GM18909 (cell line): ENCODE measurements around the gene CYP24A1.

ENCODE experiments used
- ATAC-seq: cut with Tn5 transposase; IDR thresholded peaks from one replicate; pipeline ENCODE4 v1.9.1; 2021; ENCODE audit warnings: mild to moderate bottlenecking; ENCODE audit not compliant: unreplicated experiment, poor library complexity

Gene CYP24A1

GRCh38 chr20:54116550-54117235 is 57.1 kb downstream of the CYP24A1 start:
- ATAC-seq, result no peak

GRCh38 chr20:54115172-54115854 is 58.5 kb downstream of the CYP24A1 start:
- no peak for ATAC-seq

- no peak for ATAC-seq
Observed at GRCh38 chr20:54114109-54114508, 59.7 kb downstream of the CYP24A1 start.

- no peak for ATAC-seq
Observed at GRCh38 chr20:54113566-54113965, 60.2 kb downstream of the CYP24A1 start.

DNA sequence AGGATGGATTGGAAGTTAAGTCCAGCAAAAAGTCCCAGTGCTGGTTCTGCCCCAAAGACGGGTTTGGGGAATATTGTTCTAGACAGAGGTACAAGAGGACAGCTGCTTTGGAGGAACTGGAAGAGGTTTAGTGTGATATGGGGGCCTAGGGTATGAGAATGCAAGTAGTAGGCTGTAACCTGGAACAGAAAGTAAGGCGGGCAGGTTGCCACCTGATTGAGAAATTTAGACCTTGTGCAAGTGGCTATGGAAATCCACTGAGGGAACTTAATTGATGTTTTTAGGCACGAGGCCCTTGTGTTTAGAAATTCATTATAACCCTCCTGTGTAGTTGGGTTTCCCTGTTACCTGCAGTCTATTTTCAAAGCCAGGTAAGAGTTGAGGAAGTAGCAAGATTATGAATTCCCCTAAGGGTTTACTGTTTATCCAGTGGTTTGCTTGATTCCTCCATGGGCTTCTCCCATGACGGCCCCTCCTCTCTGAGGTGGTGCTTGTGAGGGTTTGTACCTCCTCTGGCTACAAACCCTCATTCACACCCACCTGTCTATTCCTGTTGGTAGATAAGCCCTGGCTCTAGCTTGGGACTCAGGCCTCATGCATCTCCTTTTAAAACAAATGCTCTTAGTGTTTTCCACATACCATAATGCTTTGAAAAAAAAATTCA is 61.4 kb downstream of the CYP24A1 start:
- no peak for ATAC-seq

GRCh38 chr20:54111460-54111859 is 62.3 kb downstream of the CYP24A1 start:
- ATAC-seq, result no peak

DNA sequence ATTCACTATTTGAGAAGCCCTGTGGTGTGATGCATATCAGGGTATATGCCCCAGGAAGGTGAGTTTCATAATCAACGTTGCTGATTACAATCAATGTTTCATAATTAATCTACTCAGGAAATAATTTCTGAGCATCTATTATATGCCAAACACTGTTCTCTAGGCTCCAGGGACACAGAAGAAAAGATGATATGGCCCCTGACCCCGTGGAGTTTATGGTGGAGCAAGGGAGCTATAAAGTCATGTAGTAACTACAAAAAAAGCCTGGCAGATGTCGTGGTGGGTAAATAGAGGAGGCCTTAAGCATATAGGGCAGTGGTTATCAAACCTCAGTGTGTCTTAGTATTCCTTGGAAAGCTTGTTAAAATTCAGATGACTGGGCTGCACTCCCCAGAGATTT is 63.3 kb downstream of the CYP24A1 start:
- ATAC-seq, result no peak

DNA sequence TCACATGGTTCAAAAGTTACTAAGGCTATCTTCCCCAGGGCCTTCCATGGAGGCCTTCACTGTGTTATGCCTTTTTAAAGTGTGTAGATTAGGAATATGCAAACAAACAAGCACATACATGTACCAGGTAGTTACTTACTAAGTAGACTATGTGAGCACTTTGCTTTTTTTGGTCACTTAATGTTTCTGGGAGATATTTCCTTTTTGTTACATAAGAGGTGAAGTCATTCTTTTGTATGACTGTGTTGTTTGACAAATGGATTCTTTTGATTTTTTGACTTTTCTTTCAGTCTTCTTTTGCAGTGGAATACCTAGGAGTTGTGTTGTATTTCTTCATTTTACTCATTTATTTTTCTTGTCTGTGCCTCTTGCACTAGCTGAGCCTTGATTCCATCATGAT is 63.7 kb downstream of the CYP24A1 start:
- no peak for ATAC-seq

- ATAC-seq, result no peak
Observed at GRCh38 chr20:54108817-54109216, 65.0 kb downstream of the CYP24A1 start.

DNA sequence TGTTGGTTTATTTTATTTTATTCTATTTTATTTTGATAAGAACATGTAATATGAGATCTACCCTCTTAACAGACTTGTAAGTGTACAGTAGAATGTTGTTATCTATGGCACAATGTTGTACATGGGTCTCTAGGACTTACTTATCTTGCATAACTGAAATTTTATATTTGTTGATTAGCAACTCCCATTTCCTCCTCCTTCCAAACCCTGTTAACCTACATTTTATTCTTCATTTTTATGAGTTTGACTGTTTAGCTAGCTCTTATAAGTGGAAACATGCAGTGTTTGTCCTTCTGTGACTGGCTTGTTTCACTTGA is 65.5 kb downstream of the CYP24A1 start:
- ATAC-seq, result no peak

- no peak for ATAC-seq
Observed at GRCh38 chr20:54107600-54108325, 66.0 kb downstream of the CYP24A1 start.

DNA sequence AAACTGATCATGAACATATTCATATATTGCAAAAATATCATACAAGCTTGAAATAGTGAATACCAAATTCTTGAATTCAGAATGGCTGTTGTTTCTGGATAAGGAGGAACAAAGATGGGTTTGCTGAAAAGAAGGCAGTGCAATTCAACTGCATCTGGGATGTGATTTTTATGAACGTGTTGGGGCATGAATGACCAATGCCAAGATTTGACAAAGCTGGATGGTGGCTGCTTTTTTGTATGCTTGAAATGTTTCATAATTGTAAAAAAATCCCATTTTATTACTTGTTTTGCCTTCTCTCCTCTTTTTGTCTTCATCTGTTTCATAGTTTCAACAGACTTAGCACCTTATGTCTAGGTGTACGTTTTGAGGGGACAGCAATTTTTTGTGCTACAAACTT is 66.6 kb downstream of the CYP24A1 start:
- no peak for ATAC-seq

DNA sequence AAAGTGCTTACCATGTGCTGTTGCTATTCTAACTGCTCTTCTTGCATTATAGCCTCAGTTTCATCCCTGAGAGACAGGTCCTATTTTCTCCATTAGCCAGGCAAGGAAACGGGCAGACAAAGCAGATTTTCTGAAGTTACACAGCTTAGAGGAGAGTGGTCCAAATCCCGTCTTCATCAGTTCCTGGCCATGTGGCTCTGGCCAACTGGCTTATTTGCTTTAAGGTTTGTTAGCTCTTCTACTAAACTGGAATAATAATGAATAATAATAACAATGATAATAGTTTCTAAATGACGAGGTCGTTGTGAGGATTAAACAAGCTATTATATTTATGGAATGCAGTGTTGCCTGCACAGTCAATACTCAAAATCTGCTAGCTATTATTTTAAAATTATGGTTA is 67.6 kb downstream of the CYP24A1 start:
- no peak for ATAC-seq

DNA sequence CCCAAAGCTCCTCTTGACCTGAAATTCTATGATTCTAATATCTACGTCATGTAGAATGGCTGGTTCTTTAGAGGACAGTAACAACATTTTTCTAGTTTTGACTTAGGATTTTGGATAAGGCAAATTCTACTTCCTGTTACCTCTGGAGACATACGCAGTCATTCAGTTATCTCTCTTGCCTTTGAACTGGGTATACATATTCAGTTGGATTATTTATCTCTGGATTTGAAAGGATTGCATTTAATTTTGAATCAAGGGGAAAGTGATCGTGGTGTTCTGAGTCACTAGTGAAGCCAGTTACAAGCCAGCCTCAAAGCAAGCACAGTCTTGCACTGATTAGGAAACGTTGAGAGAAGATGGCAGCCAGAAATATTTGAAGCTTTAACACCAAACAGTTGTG is 68.1 kb downstream of the CYP24A1 start:
- no peak for ATAC-seq

DNA sequence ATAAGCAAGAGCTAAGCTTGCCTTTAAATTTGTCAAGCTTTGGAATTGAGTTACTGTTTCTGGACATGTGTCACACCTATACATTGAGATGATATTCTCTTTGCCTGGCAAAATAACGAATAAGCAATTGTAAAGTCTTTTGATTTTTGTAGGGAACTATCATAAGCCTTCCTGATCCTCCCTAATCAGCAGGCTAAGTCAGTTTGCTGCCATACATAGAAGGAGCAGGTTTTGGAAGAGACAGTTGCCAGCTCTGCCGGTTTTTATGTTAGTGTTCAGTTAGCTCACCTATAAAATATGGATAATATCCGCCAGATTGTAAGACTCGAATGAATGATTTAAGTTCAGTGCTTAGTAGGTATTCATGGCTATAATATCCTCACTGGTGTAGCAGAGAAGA is 69.0 kb downstream of the CYP24A1 start:
- no peak for ATAC-seq

DNA sequence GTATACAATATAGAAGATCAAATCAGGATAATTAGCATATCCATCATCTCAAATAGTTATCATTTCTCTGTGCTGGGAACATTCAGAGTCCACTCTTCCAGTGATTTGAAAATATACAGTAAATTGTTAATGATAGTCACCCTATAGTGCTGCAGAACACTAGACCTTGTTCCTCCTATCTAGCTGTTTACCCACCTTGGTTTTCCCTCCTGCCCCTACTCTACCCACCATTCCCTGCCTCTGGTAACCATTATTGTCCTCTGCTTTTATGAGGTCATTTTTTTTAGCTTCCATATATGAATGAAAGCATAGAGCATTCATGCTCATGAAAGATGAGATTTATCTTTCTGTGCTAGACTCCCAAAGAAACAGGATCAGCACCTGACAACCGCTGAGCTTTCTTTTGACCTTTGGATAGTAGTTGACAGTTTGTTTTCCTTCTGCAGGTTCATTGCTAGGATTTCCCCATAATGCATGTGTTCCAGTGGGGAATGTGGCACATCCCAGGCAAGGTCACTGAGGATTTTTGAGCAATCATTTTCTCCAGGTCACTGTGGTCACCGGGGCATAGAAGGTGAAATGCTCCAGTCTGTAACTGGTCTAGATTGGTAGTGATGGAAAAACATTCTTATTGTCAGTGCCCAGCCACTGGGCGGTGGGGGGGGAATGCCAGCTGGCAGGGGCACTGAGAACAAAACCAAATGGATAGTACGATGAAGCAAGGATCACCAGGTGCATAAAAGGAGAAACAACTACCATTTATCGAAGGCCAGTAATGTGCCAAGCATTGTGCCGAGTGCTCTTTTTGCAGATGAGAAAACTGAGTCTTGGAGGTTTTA is 69.8 kb downstream of the CYP24A1 start:
- ATAC-seq, result no peak
